IgD-negative memory B cell (primary cell): ENCODE data around the gene LDB2. TPM values are rescaled to one million over a fixed set of nuclear protein-coding genes. Genes with fewer than 3 reads are reported as not detected.

Experiments used
- H3K27ac Mint-ChIP-seq, 3 donors: one replicate each; pipeline ENCODE4 v1.8.0; 2020 to 2022; ENCODE audit warnings: mild to moderate bottlenecking in 3 of 3, mixed read lengths in 3 of 3, moderate library complexity in 1 of 3
- H3K27me3 Mint-ChIP-seq: one replicate; pipeline ENCODE4 v1.8.0; 2021; ENCODE audit warnings: mixed read lengths
- H3K36me3 Mint-ChIP-seq: one replicate; pipeline ENCODE4 v1.8.0; 2020; ENCODE audit warnings: mild to moderate bottlenecking, mixed read lengths
- H3K4me1 Mint-ChIP-seq, 3 donors: one replicate each; pipeline ENCODE4 v1.8.0; 2020 to 2022; ENCODE audit warnings: mixed read lengths in 3 of 3, mild to moderate bottlenecking in 1 of 3
- H3K4me3 Mint-ChIP-seq, 4 donors: one replicate each; pipeline ENCODE4 v1.8.0; 2020 to 2022; ENCODE audit warnings: mild to moderate bottlenecking in 4 of 4, mixed read lengths in 4 of 4, moderate library complexity in 3 of 4
- H3K9me3 Mint-ChIP-seq, 3 donors: one replicate each; pipeline ENCODE4 v1.8.0; 2020 to 2021; ENCODE audit warnings: mixed read lengths in 3 of 3, mild to moderate bottlenecking in 1 of 3
- polyA plus RNA-seq: library from polyadenylated mRNA; unstranded; fragments of 300-500 nt; fragmentation: Illumina TruSeq; gene quantifications from one replicate; pipeline ENCODE4 v1.2.3, GENCODE V29; 2021

Gene LDB2
- polyA plus RNA-seq, 1 donor from 2014 or later, result not detected

DNA sequence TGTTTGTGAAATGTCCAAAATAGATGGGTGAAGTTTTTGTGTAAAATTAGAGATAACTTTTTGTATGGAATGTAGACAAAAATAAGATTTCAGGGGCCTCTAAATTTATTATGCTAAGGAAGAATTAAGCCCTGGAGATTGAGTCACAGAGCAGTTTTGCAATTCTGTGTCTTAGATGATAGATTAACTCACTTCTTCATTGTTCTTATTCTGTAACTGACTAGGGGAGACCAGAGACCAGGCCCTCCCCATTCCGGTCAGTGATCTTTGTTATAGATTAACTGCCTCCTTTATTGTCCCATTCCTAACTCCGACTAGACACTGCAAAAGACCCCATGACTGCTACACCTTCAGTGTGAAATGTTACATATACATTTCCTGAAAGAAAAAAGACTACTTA, 433.8 kb downstream of the LDB2 start:
- H3K4me3 Mint-ChIP-seq, result no peak overlapping the region
- H3K36me3 Mint-ChIP-seq, result no peaks in the 10 kb centered on the region
- H3K9me3 Mint-ChIP-seq, result peaks cover 0 to 3% (median 0%) of the 10 kb centered on the region in 3 donors
- no peaks in the 10 kb centered on the region for H3K4me1 Mint-ChIP-seq
- no peak overlapping the region for H3K27ac Mint-ChIP-seq
- H3K27me3 Mint-ChIP-seq, result no peaks in the 10 kb centered on the region

DNA sequence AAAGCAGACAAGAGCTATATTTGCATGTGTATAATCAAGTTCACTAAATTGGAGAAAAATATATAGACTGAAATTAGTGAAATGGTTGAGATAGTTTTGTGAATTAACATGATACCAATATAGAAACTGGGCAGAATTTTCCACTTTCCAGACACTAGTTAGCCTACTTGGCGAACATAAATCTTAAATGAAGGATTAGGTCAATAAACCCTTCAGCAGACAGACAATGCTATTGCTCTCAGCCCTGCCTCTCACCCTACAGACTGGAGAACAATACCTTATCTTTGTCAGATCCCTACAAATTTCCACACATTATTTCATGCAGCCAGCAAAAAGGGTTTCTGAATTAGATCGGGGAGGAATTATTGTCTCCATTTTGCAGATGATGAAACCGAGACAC, 435.8 kb downstream of the LDB2 start:
- Mint-ChIP-seq H3K27me3 (peaks cover 2% of the 10 kb centered on the region), H3K9me3 (no peaks in the 10 kb centered on the region), H3K4me3 (no peak overlapping the region), H3K27ac (no peak overlapping the region), H3K4me1 (no peaks in the 10 kb centered on the region), H3K36me3 (no peaks in the 10 kb centered on the region)

DNA sequence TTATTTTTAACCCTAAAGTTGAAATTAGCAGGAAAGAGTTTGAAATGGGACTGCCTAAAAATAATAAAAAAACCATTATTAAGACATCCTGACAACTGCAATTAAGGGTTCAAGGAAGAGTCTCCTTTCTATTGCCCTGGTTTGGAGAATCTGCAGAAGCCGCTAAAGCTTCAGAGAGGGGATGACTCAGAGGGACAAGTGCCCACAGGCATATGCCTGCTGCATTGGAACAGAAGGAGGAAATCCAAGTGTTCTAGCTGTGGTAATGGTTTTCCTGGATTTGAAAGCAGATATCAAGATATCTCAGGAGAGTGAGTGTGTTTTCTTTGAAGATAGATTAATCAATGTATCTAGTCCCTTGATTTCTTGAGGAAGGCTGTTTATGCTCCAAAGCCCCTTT, 437.1 kb downstream of the LDB2 start:
- peaks cover 2% of the 10 kb centered on the region for H3K27me3 Mint-ChIP-seq
- H3K4me3 Mint-ChIP-seq, result no peak overlapping the region
- H3K27ac Mint-ChIP-seq, result no peak overlapping the region
- no peaks in the 10 kb centered on the region for H3K36me3 Mint-ChIP-seq
- H3K4me1 Mint-ChIP-seq, result no peaks in the 10 kb centered on the region
- H3K9me3 Mint-ChIP-seq, result no peaks in the 10 kb centered on the region

DNA sequence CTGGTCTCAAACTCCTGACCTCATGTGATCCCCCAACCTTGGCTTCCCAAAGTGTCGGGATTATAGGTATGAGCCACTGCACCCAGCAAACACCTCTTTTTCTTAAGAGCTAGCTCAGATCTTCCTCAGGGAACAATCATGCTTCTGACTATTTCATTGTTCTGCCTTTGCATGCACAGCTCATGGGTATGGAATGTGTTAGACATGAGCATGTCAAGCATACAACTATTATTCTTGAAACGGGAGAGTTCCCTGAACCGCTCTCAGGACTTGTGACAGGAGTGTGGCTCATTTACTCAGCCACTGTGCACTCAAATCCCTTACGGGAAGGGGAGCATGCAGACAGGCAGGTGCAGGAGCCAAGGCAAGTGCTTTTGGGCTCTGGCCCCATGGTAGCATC, 440.5 kb downstream of the LDB2 start:
- H3K9me3 Mint-ChIP-seq, result peaks cover 1 to 6% (median 1%) of the 10 kb centered on the region in 3 donors
- no peak overlapping the region for H3K4me3 Mint-ChIP-seq
- no peak overlapping the region for H3K27ac Mint-ChIP-seq
- H3K4me1 Mint-ChIP-seq, result no peaks in the 10 kb centered on the region
- peaks cover 2% of the 10 kb centered on the region for H3K27me3 Mint-ChIP-seq
- H3K36me3 Mint-ChIP-seq, result no peaks in the 10 kb centered on the region
